Measurements from ENCODE around the gene STAT6. TPM values are rescaled to one million over a fixed set of nuclear protein-coding genes. Genes with fewer than 3 reads are reported as not detected.

Gene STAT6
- total RNA-seq, 1 experiment from 2014 or later = 44.4 TPM

GRCh38 chr12:57085999-57086492, 25.1 kb downstream of the STAT6 start:
- Histone ChIP-seq H2AFZ (ENCODE audit: low read length) (no peak overlapping the region), H3T11ph (ENCODE audit: low read length) (no peak overlapping the region), H3K14ac (ENCODE audit: insufficient read depth, low read length) (peak overlapping the region; percentile 50; the same call in 1 of the 2 replicates), H2BK15ac (ENCODE audit: low read depth, low read length) (no peak overlapping the region), H2BK5ac (ENCODE audit: insufficient read length, low read length) (no peak overlapping the region), H3K4me2 (ENCODE audit: insufficient read depth, insufficient read length, low read length) (peak overlapping the region; percentile 63), H3K18ac (ENCODE audit: insufficient read length, low read depth, low read length) (peak overlapping the region; percentile 41), H3K23ac (ENCODE audit: insufficient read length, low read depth, low read length) (no peak overlapping the region), H3K27me3 (ENCODE audit: insufficient read depth, low read length) (no peaks in the 10 kb centered on the region), H4K8ac (replicated peaks; ENCODE audit: insufficient read length, low read depth, low read length) (no peak overlapping the region), H2BK120ac (ENCODE audit: low read depth, low read length, poor library complexity, severe bottlenecking) (no peak overlapping the region), H3K23me2 (ENCODE audit: insufficient read length, low read depth, low read length, poor library complexity, severe bottlenecking) (peaks cover 9% of the 10 kb centered on the region), H4K5ac (ENCODE audit: insufficient read length, low read depth, low read length) (peak overlapping the region; percentile 1), H3K79me1 (ENCODE audit: insufficient read depth, low read depth, low read length, poor library complexity, severe bottlenecking) (no peaks in the 10 kb centered on the region), H3K4ac (ENCODE audit: low read depth, low read length) (no peak overlapping the region), H2AK5ac (ENCODE audit: insufficient read length, low read length) (no peak overlapping the region), H3K27ac (ENCODE audit: insufficient read length, low read depth, low read length) (peak overlapping the region; percentile 67), H3K9me3 (ENCODE audit: control insufficient read depth, low read depth, low read length) (no peaks in the 10 kb centered on the region), H3K56ac (ENCODE audit: insufficient read length, low read depth, low read length) (no peak overlapping the region), H2BK20ac (ENCODE audit: low read depth, low read length, poor library complexity, severe bottlenecking) (no peak overlapping the region), H4K91ac (ENCODE audit: insufficient read length, low read depth, low read length) (no peak overlapping the region), H4K20me1 (ENCODE audit: control insufficient read depth, insufficient read depth, insufficient read length) (no peaks in the 10 kb centered on the region), H2BK12ac (ENCODE audit: insufficient read length, low read depth, low read length) (no peak overlapping the region), H3K4me1 (ENCODE audit: insufficient read depth, low read length) (no peaks in the 10 kb centered on the region), H3K79me2 (ENCODE audit: insufficient read depth, low read length) (no peaks in the 10 kb centered on the region; the same call in 1 of the 2 replicates), H3K9ac (ENCODE audit: extremely low read depth, insufficient read length, low read length) (peak overlapping the region; percentile 8)
- H3K27me3 Mint-ChIP-seq (ENCODE audit: low read depth) = no peaks in the 10 kb centered on the region
- peak overlapping the region; percentile 79 to 87 for H3K4me3 Mint-ChIP-seq
- TF ChIP-seq, protein P1, sequence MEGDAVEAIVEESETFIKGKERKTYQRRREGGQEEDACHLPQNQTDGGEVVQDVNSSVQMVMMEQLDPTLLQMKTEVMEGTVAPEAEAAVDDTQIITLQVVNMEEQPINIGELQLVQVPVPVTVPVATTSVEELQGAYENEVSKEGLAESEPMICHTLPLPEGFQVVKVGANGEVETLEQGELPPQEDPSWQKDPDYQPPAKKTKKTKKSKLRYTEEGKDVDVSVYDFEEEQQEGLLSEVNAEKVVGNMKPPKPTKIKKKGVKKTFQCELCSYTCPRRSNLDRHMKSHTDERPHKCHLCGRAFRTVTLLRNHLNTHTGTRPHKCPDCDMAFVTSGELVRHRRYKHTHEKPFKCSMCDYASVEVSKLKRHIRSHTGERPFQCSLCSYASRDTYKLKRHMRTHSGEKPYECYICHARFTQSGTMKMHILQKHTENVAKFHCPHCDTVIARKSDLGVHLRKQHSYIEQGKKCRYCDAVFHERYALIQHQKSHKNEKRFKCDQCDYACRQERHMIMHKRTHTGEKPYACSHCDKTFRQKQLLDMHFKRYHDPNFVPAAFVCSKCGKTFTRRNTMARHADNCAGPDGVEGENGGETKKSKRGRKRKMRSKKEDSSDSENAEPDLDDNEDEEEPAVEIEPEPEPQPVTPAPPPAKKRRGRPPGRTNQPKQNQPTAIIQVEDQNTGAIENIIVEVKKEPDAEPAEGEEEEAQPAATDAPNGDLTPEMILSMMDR (conservative IDR thresholded peaks at IDR 0.05) = no peak
- peaks cover 32 to 35% of the 10 kb centered on the region in 2 experiments for H3K4me1 Mint-ChIP-seq
- peaks cover 2 to 12% (median 12%) of the 10 kb centered on the region in 3 experiments; a peak in 6 of 7 replicates for H3K36me3 Mint-ChIP-seq (ENCODE audit: insufficient read depth in 1 of 3, low read depth in 3 of 3)
- H3K9me3 Mint-ChIP-seq = no peaks in the 10 kb centered on the region; a peak in 1 of 5 replicates
- no CpG with 5 or more reads among the region's 12 CpGs for WGBS (ENCODE audit: extremely low coverage, insufficient read length, low lambda C conversion rate)
- no peak for DNase-seq
- peak overlapping the region; percentile 94 to 98 (median 96) for H3K27ac Mint-ChIP-seq
